Activated CD4-positive, alpha-beta T cell treated with anti-CD3 and anti-CD28 coated beads, Interleukin-2, amount 50 U/mL, for 4 hours (primary cell): ENCODE results near the gene PFDN1.
A peak's percentile ranks its signal among the peaks of the same experiment; 100 is the strongest.

ENCODE experiments used
- DNase-seq, 2 experiments: peaks; one replicate each; pipeline ENCODE4 v3.0.0-alpha.2; 2020

The PFDN1 gene

DNA sequence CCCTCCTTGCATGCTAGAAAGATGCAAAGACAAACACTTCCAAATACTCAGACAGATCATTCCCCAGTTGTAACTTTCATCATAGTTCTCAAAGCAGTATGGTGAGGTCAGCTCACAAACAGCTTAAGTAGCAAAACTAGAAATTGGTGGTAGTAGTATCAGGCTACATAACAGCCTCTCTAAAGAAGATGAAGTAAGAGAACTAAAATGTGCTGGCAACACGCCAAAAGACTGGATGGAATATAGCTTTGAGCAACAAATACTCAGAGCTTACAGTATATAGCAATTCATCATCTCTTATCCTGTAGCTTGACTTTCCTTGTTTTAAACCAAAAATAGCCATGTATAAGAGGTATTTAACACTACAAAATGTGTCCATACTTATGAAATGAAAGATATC, 7.5 kb downstream of the PFDN1 start:
- DNase-seq = peak in 1 of 2 experiments; percentile 13

DNA sequence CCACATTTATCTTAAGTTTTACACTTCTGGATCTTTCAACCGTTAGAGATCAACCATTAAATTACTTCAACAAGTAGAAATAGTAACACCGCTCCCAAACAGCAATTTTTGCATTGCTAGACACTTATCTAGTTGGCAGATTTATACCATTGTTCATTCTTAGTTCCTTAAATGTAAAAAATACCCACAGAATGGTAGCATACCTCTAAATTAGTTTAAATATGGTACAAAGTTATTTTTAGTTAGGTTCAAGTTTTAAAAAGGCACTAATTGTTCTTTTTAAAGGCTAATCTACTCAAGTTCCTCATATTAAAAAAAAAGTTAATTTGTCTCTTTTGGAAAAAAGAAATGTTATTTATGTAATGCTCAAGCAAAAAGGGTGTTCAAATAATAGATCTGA, 8.1 kb downstream of the PFDN1 start:
- DNase-seq = no peak

DNA sequence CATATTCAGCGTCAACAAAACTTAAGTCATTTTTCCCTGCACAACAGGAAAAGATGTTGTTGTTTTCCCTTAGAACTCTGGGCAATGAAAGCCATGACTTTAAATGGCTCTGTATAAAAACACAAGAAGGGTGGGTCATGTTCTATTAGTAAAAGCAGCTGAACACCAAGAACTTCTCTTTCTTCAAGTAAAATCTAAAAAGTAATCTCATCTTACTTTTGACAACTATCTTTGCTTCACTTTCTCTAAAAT, 9.1 kb downstream of the PFDN1 start:
- no peak for DNase-seq

DNA sequence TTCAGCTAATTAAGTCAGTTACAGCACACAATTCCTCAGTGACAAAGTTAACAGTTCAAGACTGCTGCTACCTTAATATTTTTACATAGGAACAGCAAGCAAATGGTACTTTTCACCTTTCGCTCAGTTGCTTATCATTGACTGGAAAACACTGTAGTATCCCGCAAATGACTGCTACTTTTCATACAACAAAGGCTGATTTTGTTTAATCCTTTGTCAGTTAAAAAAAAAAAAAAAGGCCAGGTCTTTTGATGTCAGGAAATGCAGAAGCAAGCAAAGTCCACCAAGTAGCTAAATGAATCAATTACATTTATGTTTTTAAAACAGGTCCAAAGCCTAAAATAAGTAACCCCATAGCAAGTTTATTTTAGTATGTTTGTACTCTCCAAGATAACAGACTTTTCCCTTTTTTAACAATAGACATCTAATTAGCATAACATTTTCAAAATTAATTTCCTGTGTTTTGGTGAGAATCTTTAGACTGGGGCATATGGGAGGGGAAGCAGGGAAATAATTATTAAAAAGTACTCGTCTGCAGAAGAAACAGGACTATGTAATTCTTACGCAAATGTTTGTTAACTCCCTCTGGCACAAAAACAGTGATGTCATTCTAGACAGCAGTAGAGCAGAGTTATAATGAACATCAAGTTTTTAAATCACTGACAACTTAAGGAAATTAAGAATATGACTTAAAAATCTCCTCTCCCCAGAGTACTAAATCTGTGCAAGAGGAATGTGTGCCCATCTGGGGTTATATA, 9.6 kb downstream of the PFDN1 start:
- no peak for DNase-seq

DNA sequence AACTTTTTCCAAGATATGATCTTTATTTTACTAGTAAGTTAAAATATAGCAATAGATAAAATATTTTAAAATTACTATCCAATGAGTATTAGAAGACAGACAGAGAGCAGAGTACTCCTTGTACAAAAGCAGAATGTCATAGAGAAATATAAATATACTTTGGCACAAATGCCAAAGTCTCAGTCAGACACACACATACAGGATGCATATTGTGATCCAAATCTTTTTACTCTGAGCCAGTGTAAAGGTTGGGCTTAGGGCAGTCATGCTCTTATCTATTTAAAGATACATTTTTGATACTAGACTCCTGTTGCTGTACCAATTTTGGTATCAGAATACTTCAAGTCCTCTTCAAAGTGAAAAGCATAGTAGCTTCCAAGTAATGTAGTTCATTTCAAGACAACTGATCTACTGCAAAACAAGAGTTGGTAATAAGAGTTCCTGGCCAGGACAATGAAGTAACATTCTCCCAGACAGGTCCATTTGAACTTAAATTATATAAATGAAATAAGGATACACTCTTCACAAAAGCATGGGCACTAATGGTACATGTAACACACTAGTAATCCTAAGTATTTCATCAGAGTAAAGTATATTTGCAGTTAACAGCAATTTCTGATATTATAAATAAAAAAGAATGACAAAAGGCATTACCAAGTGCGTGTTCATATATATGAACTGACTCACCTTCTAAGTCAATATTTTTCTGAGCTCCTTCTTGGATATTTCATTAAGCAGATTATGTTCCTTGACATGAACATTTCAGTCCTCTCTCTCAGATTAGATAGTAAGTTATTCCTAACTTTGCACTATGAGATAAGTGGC, 10.5 kb downstream of the PFDN1 start:
- no peak for DNase-seq

DNA sequence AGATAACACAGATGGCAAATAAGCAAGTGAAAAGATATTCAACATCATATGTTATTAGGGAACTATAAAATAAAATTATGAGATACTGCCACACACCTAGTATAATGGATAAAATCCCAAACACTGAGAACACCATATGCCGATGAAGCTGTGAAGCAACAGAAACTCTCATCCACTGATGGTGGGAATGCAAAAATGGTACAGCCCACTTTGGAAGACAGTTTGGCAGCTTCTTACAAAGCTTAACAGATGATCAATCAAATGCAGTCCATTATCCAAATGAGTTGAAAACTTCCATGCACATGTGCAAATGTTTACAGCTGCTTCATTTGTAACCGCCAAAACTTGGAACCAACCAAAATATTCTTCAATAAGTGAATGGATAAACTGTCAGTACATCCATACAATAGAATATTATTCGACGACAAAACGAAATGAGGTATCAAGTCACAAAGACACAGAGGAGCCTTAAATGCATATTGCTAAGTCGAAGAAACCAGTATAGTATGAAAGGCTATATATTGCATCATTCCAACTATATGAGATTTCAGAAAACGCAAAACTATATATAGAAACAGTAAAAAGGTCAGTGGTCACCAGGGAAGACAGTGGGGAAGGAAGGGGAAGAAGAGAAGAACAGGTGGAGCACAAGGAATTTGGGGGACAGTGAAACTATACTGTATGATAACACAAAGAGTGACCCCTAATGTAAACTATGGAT, 14.9 kb downstream of the PFDN1 start:
- DNase-seq = no peak

DNA sequence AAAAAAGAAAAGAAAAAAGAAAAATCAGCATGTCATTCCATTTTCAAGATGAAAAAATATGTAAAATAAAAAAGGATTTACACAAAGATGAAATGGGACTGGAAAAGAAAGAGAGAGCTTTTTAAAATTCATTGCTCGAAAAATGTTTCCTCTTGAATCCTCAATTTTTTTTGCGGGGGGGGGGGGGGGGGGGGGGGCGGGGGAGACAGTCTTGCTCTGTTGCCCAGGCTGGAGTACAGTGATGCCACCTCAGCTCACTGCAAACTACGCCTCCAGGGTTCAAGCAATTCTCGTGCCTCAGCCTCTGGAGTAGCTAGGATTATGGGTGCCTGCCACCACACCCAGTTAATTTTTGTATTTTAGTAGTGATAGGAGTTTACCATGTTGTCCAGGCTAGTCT, 16.5 kb downstream of the PFDN1 start:
- DNase-seq = no peak

DNA sequence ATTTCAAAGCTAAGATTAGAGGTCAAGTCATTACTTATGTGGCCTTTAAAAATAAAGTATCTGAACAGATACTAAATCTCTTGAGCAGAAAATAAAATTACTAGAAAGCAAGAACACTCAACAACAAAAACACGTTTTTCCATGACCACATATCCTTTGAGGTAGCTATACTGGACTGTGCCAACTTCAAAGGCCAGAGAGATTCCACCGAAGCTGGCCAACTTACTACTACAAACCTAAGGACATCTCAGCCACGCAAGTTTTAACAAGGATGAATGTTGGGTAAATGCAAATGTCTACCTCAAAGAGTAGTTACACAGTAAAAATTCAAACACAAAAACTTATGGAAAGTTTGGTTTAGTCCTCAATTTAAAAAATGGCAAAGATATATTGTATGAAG, 18.9 kb downstream of the PFDN1 start:
- DNase-seq = no peak

DNA sequence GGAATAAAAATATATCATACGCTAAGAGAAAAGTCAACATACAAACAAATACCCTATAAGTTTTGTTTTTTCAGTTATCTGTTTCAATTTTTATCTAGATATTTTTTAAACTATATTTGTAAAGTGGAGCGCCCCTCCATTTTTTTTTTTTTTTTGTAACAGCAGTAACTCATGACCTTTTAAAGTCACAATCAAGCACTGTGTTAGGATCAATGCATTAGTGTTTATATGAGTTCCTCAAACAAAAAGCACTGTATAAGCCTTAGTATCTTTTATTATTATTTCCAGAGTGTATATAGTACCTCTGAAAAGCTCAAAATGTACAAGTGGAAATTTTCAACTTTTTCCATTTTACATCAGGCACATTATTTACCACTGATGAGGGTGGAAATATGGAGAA, 20.6 kb downstream of the PFDN1 start:
- DNase-seq = no peak

DNA sequence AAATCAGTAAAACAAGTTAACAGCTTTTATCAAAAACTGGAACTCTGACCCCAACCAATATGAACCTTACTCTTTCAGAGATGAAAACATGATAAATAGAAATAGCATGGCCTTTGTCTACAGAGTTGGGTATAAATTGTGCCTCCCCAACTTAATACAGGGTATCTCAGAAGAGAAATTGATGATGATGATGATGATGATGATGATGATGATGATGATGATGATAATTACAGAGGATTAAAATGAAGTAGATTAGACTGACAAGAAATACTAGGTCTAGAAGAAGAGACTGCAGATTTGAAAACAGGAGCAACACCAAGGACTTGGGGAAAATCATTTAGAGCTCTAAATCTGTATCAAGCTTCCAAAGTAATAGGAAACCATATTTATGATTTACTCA, 27.1 kb downstream of the PFDN1 start:
- no peak for DNase-seq

DNA sequence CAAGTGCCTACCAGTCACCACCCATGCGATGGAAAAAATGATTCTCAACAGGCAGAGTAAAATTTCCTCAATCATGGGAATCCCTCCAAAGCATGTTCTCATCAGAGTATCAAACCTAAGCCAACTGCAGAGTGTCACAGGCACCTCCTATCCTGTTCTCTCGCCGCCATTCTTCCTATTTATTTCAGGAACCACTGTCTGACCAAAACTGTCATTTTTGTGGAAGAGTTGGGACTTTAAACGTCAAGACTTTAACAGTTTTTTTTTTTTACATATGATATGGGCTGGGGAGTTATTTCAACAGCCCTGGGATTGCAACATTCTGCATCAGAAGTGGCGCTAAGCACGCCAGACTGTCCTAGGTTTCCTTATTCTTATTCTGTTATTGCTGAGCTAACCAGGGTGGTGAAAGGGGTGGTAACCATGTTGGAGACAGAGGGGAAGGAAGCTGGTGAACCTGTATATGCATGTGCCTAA, 29.5 kb downstream of the PFDN1 start:
- DNase-seq = no peak

DNA sequence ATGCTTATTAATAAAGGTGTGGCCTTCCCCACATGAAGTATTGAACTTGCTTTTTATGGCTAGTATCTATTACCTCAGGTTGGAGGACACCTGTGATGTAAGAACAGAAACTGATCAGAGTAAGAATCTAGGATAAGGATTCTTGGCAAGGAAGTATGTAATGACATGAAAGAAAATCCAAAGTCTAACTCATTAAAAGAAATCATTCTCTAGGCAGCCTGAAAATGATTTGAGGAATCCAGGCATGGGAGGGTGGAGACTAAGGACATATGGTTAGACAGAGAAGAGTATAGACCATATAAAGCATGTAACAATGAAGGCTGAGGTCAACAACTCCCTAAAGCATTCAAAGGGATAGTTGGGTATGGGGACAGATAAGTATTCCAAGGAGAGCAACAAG, 32.9 kb downstream of the PFDN1 start:
- no peak for DNase-seq

DNA sequence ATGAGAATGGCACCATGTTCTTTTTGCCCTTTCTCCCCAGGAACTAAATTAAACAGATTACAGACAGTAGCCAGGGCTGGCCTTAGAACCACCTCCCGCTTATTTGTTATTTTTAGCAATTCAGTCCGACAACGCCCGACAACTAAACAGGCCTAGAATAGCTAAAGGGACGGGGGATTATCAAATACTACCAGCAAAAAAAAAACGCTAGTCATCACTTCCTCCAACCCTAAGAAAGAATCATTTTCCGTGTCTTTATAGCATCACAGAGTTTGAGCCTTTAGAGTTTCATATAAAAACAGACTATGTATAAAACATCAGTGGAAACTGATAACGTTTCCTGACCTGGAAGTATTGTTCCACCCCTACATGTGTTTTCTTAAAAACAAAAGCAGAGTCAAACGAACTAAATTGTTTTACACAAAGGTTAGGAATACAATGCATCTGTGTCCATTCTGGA, 35.3 kb downstream of the PFDN1 start:
- DNase-seq = no peak

DNA sequence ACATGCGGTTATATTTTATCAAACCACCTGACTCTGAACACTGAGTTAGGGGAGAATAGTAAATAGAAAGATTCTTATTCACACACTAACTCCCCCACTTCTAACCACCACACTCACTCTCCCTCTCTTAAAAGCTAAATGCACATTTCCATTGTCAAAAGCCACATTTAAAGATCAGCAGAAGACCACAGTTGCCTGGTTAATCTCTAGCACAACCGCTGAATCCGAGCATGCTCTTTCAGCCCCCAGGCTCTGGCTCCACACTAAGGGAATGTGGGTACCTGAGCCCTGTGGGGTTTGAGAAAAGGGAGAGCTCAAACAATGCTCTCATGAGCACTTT, 35.7 kb downstream of the PFDN1 start:
- DNase-seq = no peak

DNA sequence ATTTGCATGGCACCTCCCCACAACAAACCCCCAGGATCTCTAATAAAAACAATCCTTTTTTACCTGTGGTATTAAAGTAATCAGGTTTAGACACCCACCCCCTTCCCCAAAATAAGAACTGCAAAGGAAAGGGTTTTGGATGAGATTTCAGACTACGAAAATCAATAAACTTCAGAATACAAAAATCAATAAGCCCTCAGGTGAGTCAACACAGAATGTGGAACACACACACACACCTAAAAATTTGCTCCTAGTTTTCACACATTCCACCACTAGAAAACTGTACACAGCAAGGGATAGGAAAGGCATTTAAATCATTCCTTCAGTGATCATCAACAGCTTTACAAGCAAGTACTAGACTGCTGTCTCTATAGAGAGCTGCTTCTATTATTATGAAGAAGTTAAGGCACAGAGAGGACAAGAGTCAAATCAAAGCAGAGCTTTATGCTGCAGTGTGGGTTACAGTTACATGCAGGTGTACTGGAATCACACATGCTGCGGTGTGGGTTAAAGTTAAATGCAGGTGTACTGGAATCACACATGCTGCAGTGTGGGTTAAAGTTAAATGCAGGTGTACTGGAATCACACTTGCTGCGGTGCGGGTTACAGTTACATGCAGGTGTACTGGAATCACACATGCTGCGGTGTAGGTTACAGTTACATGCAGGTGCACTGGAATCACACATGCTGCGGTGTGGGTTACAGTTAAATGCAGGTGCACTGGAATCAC, 36.3 kb downstream of the PFDN1 start:
- no peak for DNase-seq

DNA sequence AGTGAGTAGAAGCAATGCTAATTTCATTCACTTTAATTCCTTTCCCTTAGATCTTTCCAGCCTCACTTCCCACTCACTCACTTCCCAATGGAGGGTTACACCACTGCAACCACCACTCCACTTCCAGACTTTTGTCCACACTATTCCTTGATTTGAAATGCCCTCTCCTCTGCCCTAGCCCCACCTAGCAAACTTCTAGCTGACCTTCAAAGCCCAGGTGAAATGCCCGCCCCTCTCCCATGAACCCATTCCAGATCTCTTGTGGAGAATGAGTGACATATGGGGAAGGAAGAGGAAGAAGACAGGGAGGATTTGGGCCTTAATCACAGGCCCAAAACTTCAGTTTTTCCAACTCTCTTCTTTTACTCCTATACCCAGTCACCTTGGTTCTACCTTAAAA, 37.1 kb downstream of the PFDN1 start:
- DNase-seq = no peak

DNA sequence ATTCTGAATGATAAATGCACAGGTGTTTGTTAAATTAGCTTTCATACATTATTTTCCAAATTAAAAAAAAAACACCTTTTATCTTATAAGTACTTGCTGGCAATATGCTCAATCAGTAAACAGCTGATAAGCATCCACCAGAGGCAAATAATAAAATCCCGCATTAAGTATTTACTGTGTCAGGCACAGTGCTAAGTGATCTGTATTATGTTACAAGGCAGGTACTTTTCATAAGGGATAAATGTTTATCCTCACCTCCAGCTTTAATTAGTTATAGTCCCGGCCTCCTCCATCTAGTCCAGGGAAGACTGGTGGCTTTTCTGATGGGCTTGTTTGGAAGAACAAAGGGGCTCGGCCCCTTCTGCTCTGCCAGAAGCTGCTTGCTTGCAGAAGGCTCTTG, 40.1 kb downstream of the PFDN1 start:
- no peak for DNase-seq

DNA sequence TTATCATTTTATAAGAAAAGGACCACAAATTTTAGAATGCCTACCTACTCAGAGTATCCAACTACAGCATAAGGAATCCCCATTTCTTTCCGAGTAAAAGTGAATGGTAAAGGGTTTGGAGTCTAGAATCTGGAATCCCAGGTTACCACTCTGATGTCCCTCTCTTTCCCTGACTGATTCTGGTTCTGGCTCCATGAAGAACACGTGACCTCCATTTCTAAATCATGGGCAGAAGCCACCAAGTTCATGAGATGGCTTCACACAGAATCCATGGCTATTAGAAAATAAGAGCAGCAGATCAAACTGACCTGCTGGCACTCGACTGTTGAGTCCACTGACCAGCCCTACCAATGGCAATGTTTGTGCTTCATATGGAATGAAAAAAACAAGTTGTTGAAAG, 40.7 kb downstream of the PFDN1 start:
- no peak for DNase-seq

DNA sequence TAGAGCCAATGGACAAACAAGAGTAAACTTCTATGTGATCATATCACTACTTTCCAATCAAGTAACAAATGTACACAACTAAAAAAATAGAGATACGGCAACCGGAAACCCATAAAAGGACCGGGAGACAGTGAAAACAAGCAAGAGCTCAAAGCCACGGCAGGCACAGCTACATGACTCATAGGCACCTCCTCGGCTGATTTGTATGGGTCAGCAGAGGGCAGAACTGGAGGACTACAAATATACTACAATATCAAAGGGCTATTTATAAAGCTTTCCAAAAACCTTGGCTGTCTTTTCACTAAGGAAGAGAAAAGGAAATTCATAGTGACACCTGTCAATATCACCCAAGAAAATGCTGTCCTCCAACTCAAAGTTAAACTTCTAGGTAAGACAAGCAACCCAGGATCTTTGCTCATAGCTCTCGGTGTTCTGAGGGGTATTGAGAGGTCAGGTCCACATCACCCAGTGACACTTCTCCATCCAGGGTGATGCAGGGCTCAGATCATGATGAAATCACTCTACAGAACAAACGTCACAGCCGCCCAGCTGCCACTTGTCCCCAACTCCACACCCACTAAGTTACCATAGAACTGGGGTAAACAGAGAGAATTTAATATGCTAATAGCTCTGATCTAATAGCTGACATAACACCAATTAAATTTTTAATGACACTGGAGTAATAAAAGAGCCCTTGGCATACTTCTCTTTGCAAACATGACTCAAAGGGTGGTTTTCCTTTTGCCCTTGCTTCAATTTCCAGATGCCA, 41.3 kb downstream of the PFDN1 start:
- DNase-seq = no peak

DNA sequence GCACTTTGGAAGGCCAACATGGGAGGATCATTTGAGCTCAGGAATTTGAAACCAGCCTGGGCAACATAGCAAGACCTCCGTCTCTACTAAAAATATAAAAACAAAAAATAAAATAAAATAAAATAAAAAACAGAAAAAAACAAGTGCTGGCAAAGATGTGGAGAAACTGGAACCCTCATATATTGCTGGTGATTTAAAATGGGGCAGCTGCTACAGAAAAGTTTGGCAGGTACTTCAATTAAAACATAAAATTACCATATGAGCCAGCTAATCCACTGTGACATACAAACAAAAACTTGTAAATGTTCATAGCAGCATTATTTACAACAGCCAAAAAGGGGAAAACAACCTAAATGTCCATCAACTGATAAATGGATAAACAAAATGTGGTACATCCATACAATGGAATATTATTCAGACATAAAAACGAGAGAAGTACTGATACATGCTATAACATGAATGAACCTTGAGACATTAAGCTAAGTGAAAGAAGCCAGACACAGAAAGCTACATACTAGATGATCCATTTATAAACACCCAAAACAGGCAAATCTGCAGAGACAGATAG, 42.7 kb downstream of the PFDN1 start:
- no peak for DNase-seq

DNA sequence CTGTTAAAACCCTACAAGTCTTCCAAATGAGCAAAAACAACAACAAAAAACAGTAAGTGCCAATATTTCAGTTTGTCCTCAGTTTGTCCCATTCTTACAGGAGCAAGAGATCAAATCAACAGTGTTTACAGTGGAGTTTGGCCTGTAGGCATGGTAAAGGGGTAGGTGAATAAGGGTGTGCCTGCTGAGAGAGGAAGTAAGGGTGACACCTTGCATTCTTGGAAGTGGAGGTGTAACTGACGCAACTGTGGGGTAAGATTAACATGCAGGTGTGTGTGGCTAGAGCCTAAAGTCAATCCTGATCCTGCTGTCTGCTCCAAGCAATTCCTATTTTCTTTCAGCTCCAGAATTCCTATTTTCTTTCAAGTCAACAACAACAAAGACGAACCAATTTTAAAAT, 43.4 kb downstream of the PFDN1 start:
- DNase-seq = no peak

DNA sequence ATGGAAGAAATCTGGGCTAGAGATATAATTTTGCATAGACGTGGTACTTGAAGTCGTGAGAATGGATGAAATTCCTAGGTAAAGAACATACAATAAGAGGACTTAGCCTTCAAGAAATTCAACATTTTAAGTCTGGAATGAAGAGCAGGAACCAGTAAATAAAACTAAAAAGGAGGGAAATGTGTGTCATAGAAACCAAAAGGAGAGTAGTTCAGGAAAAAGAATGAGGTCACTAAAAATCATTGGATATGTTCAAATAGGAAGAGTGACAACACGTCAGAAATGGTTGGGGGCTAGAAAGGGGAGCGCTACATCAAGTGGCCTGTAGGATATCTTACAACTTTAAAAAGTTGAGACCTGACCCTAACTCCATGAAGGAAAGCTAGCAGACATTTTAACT, 44.0 kb downstream of the PFDN1 start:
- no peak for DNase-seq
